Neural crest cell (in vitro differentiated cells): ENCODE results near the gene METAP1D. TPM values are rescaled to one million over a fixed set of nuclear protein-coding genes. Genes with fewer than 3 reads are reported as not detected.

Source experiments
- DNase-seq: peaks from one replicate; pipeline ENCODE4 v3.0.0; 2021; ENCODE audit warnings: low read depth, mixed read lengths, low spot score
- H3K27ac Mint-ChIP-seq: one replicate; pipeline ENCODE4 v1.8.0; 2021; ENCODE audit warnings: mild to moderate bottlenecking, mixed read lengths; ENCODE audit not compliant: unreplicated experiment
- H3K27me3 Mint-ChIP-seq: 2 replicates; pipeline ENCODE4 v1.8.0; 2021; ENCODE audit warnings: low read depth, mild to moderate bottlenecking, mixed read lengths
- H3K36me3 Mint-ChIP-seq: 2 replicates; pipeline ENCODE4 v1.8.0; 2021; ENCODE audit warnings: low read depth, mild to moderate bottlenecking, mixed read lengths
- H3K4me1 Mint-ChIP-seq: 2 replicates; pipeline ENCODE4 v1.8.0; 2021; ENCODE audit warnings: mixed read lengths
- H3K4me3 Mint-ChIP-seq: one replicate; pipeline ENCODE4 v1.8.0; 2021; ENCODE audit warnings: mild to moderate bottlenecking, mixed read lengths
- H3K9me3 Mint-ChIP-seq: 2 replicates; pipeline ENCODE4 v1.8.0; 2021; ENCODE audit warnings: mixed read lengths
- CTCF ChIP-seq: fragments of 200-600 bp; sonication (generic); conservative IDR thresholded peaks from 2 replicates; pipeline ENCODE4 v1.5.0; 2021; ENCODE audit warnings: antibody characterized with exemption, mild to moderate bottlenecking
- total RNA-seq: library from RNA; stranded (reverse); gene quantifications from 2 replicates; pipeline ENCODE4 v1.2.1, GENCODE V29; 2021

METAP1D gene
- total RNA-seq, 1 donor from 2014 or later = 11.0 TPM

- peak overlapping the region; percentile 99 for H3K4me3 Mint-ChIP-seq
- TF ChIP-seq CTCF = no peak
- DNase-seq = peak; percentile 25
- peaks cover 23% of the 10 kb centered on the region for H3K36me3 Mint-ChIP-seq
- peaks cover 59% of the 10 kb centered on the region for H3K4me1 Mint-ChIP-seq
- H3K27me3 Mint-ChIP-seq = peaks cover 100% of the 10 kb centered on the region
- no peak overlapping the region for H3K27ac Mint-ChIP-seq
- no peaks in the 10 kb centered on the region for H3K9me3 Mint-ChIP-seq
Measured at GRCh38 chr2:172082944-172083627, 83.3 kb downstream of the METAP1D start.

- DNase-seq = no peak
- Mint-ChIP-seq H3K9me3 (no peaks in the 10 kb centered on the region), H3K4me3 (peak overlapping the region; percentile 99), H3K27ac (no peak overlapping the region), H3K36me3 (peaks cover 30% of the 10 kb centered on the region), H3K27me3 (peaks cover 100% of the 10 kb centered on the region), H3K4me1 (peaks cover 64% of the 10 kb centered on the region)
- TF ChIP-seq CTCF = no peak
Measured at GRCh38 chr2:172083628-172084394, 84.1 kb downstream of the METAP1D start.

GRCh38 chr2:172084395-172084644, 84.6 kb downstream of the METAP1D start:
- Mint-ChIP-seq H3K4me3 (peak overlapping the region; percentile 99), H3K9me3 (no peaks in the 10 kb centered on the region), H3K27ac (no peak overlapping the region), H3K4me1 (peaks cover 67% of the 10 kb centered on the region), H3K27me3 (peaks cover 100% of the 10 kb centered on the region), H3K36me3 (peaks cover 30% of the 10 kb centered on the region)
- DNase-seq = no peak
- TF ChIP-seq CTCF = no peak

- Mint-ChIP-seq H3K4me3 (peak overlapping the region; percentile 99), H3K27me3 (peaks cover 100% of the 10 kb centered on the region), H3K4me1 (peaks cover 65% of the 10 kb centered on the region), H3K27ac (no peak overlapping the region), H3K9me3 (no peaks in the 10 kb centered on the region), H3K36me3 (peaks cover 30% of the 10 kb centered on the region)
- TF ChIP-seq CTCF = no peak
- peak; percentile 82 for DNase-seq
Measured at GRCh38 chr2:172084645-172085459, 85.1 kb downstream of the METAP1D start.

DNA sequence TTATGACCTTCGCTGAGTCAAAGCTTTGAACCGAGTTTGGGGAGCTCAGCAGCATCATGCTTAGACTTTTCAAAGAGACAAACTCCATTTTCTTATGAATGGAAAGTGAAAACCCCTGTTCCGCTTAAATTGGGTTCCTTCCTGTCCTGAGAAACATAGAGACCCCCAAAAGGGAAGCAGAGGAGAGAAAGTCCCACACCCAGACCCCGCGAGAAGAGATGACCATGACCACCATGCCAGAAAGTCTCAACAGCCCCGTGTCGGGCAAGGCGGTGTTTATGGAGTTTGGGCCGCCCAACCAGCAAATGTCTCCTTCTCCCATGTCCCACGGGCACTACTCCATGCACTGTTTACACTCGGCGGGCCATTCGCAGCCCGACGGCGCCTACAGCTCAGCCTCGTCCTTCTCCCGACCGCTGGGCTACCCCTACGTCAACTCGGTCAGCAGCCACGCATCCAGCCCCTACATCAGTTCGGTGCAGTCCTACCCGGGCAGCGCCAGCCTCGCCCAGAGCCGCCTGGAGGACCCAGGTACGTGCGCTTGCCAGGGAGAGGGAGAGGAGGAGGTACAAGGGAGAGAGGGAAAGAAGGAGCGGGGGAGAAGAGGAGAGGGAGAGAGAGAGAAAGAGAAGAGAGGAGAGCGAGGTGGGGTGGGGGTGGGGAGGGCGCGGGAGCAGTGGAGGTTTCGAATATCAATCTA, 85.9 kb downstream of the METAP1D start, which contains the start of gene DLX1:
Gene DLX1 (plus strand): TSS at position 48 of the 700 bp plus-strand sequence. CDS start 171 bp downstream, at position 219.
- no peak for TF ChIP-seq CTCF
- Mint-ChIP-seq H3K27ac (peak within 1 kb of the TSS; percentile 67), H3K4me3 (peak within 1 kb of the TSS; percentile 99), H3K9me3 (no peaks in the 10 kb centered on the region), H3K4me1 (peaks cover 63% of the 10 kb centered on the region), H3K36me3 (peaks cover 29% of the 10 kb centered on the region), H3K27me3 (peaks cover 100% of the 10 kb centered on the region)
- no peak for DNase-seq
